H1 (cell line): ENCODE measurements around the gene DMPK. TPM values are rescaled to one million over a fixed set of nuclear protein-coding genes. Genes with fewer than 3 reads are reported as not detected.

ENCODE experiments used
- CTCF ChIA-PET: fragments of 300-600 bp; sonication (Branson Sonifier 250); formaldehyde crosslinking; loops from one replicate; lab custom pipeline; 2021; ENCODE audit not compliant: partially characterized antibody; lab: Charles Lee
- POLR2A ChIA-PET: fragments of 300-600 bp; sonication (Branson Sonifier 250); formaldehyde crosslinking; loops from one replicate; lab custom pipeline; 2021; ENCODE audit warnings: inconsistent platforms; ENCODE audit not compliant: partially characterized antibody; lab: Charles Lee
- DNase-seq, 2 experiments: peaks; one replicate each; pipeline versions ENCODE4 v3.0.0 to v3.0.0-alpha.2; 2010 to 2022; ENCODE audit warnings: low spot score in 2 of 2, low read depth in 1 of 2, mixed read lengths in 1 of 2
- FAIRE-seq: peaks from 2 replicates; lab custom pipeline; 2011; peaks lifted over from hg19 to GRCh38; lab: Jason Lieb, UNC
- H2AFZ ChIP-seq: 2 replicates; pipeline ENCODE4 v1.8.1; 2012; ENCODE audit warnings: low read length, inconsistent platforms
- H2AK5ac ChIP-seq: 2 replicates; pipeline ENCODE4 v1.6.1; 2013; ENCODE audit warnings: low read depth, low read length
- H2BK120ac ChIP-seq: replicated peaks from 2 replicates; pipeline ENCODE3; 2013; ENCODE audit warnings: low read depth, low read length, inconsistent platforms
- H2BK12ac ChIP-seq: 2 replicates; pipeline ENCODE4 v1.6.1; 2013; ENCODE audit warnings: low read depth, low read length
- H2BK15ac ChIP-seq: 2 replicates; pipeline ENCODE4 v1.6.1; 2013; ENCODE audit warnings: low read length
- H2BK20ac ChIP-seq: 2 replicates; pipeline ENCODE4 v1.6.1; 2013; ENCODE audit warnings: low read length
- H2BK5ac ChIP-seq: 2 replicates; pipeline ENCODE4 v1.6.1; 2013; ENCODE audit warnings: low read depth, low read length
- H3K14ac ChIP-seq: 2 replicates; pipeline ENCODE4 v1.6.1; 2013; ENCODE audit warnings: inconsistent platforms; ENCODE audit not compliant: insufficient read length
- H3K18ac ChIP-seq: 2 replicates; pipeline ENCODE4 v1.6.1; 2013; ENCODE audit warnings: low read length; ENCODE audit errors: extremely low read depth
- H3K23ac ChIP-seq: 2 replicates; pipeline ENCODE4 v1.6.1; 2013; ENCODE audit warnings: inconsistent platforms; ENCODE audit not compliant: insufficient read length
- H3K23me2 ChIP-seq: 2 replicates; pipeline ENCODE4 v1.6.1; 2013; ENCODE audit warnings: low read depth, low read length
- H3K27ac ChIP-seq: 2 replicates; pipeline ENCODE4 v1.6.1; 2011; ENCODE audit warnings: low read depth, low read length, inconsistent platforms
- H3K27me3 ChIP-seq, 4 experiments: replicated peaks in 1 of 4; 1 replicate in 1 of 4; 2 replicates in 3 of 4; pipeline versions ENCODE4 v1.6.1 to v1.8.1; 2011 to 2013; ENCODE audit warnings: low read length in 3 of 4, mild to moderate bottlenecking in 3 of 4, inconsistent platforms in 2 of 4, mixed read lengths in 2 of 4, moderate library complexity in 1 of 4; ENCODE audit not compliant: control insufficient read depth in 3 of 4, insufficient read depth in 3 of 4; ENCODE audit errors: extremely low read depth in 1 of 4
- H3K36me3 ChIP-seq, 4 experiments: 2 replicates each; pipeline versions ENCODE4 v1.6.1 to v1.8.1; 2011 to 2013; ENCODE audit warnings: mild to moderate bottlenecking in 4 of 4, low read length in 3 of 4, moderate library complexity in 2 of 4, control low read depth in 1 of 4, inconsistent platforms in 1 of 4; ENCODE audit not compliant: insufficient read depth in 4 of 4, control insufficient read depth in 2 of 4
- H3K4ac ChIP-seq: replicated peaks from 2 replicates; pipeline ENCODE3; 2013; ENCODE audit warnings: low read length, low read depth, mixed read lengths, inconsistent platforms; ENCODE audit not compliant: insufficient read length
- H3K4me1 ChIP-seq, 4 experiments: replicated peaks in 1 of 4; 1 replicate in 1 of 4; 2 replicates in 3 of 4; pipeline versions ENCODE4 v1.6.1 to v1.8.1; 2011 to 2013; ENCODE audit warnings: low read length in 3 of 4, inconsistent platforms in 2 of 4, mixed read lengths in 1 of 4; ENCODE audit not compliant: insufficient read depth in 4 of 4, control insufficient read depth in 3 of 4
- H3K4me2 ChIP-seq, 2 experiments: 2 replicates each; pipeline versions ENCODE4 v1.6.1 to v1.8.1; 2011 to 2013; ENCODE audit warnings: low read depth in 2 of 2, low read length in 2 of 2, control low read depth in 1 of 2, inconsistent platforms in 1 of 2, mild to moderate bottlenecking in 1 of 2; ENCODE audit not compliant: insufficient read depth in 1 of 2
- H3K4me3 ChIP-seq, 4 experiments: fragments of 200-600, 300-600 bp in 1 of 4; sonication (generic), shearing (Covaris generic), sonication (Bioruptor Twin) in 1 of 4; 2 replicates each; pipeline versions ENCODE4 v1.5.1 to v1.8.1; 2011 to 2016; ENCODE audit warnings: low read length in 4 of 4, low read depth in 3 of 4, control low read depth in 2 of 4, inconsistent platforms in 2 of 4, mild to moderate bottlenecking in 2 of 4, mixed read lengths in 1 of 4, moderate library complexity in 1 of 4; ENCODE audit not compliant: insufficient read depth in 2 of 4; ENCODE audit errors: extremely low read depth in 1 of 4
- H3K56ac ChIP-seq: replicated peaks from 2 replicates; pipeline ENCODE3; 2013; ENCODE audit warnings: low read depth, mild to moderate bottlenecking, mixed read lengths, low read length, inconsistent platforms; ENCODE audit not compliant: insufficient read length
- H3K79me1 ChIP-seq: 2 replicates; pipeline ENCODE4 v1.6.1; 2013; ENCODE audit warnings: low read depth, low read length, control low read depth
- H3K79me2 ChIP-seq, 2 experiments: 2 replicates each; pipeline versions ENCODE4 v1.6.1 to v1.8.1; 2012 to 2013; ENCODE audit warnings: low read length in 2 of 2, mild to moderate bottlenecking in 2 of 2, inconsistent platforms in 1 of 2; ENCODE audit not compliant: insufficient read depth in 2 of 2, control insufficient read depth in 1 of 2
- H3K9ac ChIP-seq, 4 experiments: replicated peaks in 1 of 4; 1 replicate in 1 of 4; 2 replicates in 3 of 4; pipeline versions ENCODE4 v1.6.1 to v1.8.1; 2011 to 2013; ENCODE audit warnings: low read depth in 3 of 4, low read length in 3 of 4, control low read depth in 2 of 4, mild to moderate bottlenecking in 2 of 4, moderate library complexity in 2 of 4, inconsistent platforms in 1 of 4; ENCODE audit errors: extremely low read depth in 1 of 4
- H3K9me3 ChIP-seq, 2 experiments: 2 replicates each; pipeline versions ENCODE4 v1.6.1 to v1.8.1; 2012 to 2013; ENCODE audit warnings: mild to moderate bottlenecking in 2 of 2, moderate library complexity in 2 of 2, control low read depth in 1 of 2, inconsistent platforms in 1 of 2, low read depth in 1 of 2, low read length in 1 of 2, mixed read lengths in 1 of 2; ENCODE audit not compliant: insufficient read depth in 2 of 2
- H4K20me1 ChIP-seq, 2 experiments: replicated peaks in 1 of 2; 2 replicates each; pipeline versions ENCODE3 to v1.8.1; 2011 to 2013; ENCODE audit warnings: inconsistent platforms in 2 of 2, low read length in 2 of 2, mild to moderate bottlenecking in 1 of 2; ENCODE audit not compliant: insufficient read depth in 2 of 2, control insufficient read depth in 1 of 2
- H4K5ac ChIP-seq: 2 replicates; pipeline ENCODE4 v1.6.1; 2013; ENCODE audit warnings: low read length, low read depth, mixed read lengths, inconsistent platforms; ENCODE audit not compliant: insufficient read length
- H4K8ac ChIP-seq: 2 replicates; pipeline ENCODE4 v1.8.0; 2013; ENCODE audit warnings: mild to moderate bottlenecking, moderate library complexity, low read length, inconsistent platforms; ENCODE audit not compliant: insufficient read depth; ENCODE audit errors: extremely low read depth
- H4K91ac ChIP-seq: replicated peaks from 2 replicates; pipeline ENCODE3; 2013; ENCODE audit warnings: low read length, mixed read lengths, inconsistent platforms; ENCODE audit not compliant: insufficient read length
- CBX8 ChIP-seq: fragments of 300-800, 300-1000 bp; sonication (generic); IDR thresholded peaks from 2 replicates; pipeline ENCODE4 v1.7.1; 2016; ENCODE audit warnings: low read depth, low read length, borderline replicate concordance
- KDM5A ChIP-seq: fragments of 200-600 bp; IDR thresholded peaks from 2 replicates; pipeline ENCODE4 v1.7.1; 2012; ENCODE audit warnings: mild to moderate bottlenecking, low read length, inconsistent platforms, mixed read lengths
- NANOG ChIP-seq: IDR thresholded peaks from 2 replicates; pipeline ENCODE4 v1.6.1; 2011; ENCODE audit warnings: low read length, low read depth, mild to moderate bottlenecking, inconsistent platforms; ENCODE audit not compliant: insufficient read depth, poor library complexity, severe bottlenecking
- RXRA ChIP-seq: IDR thresholded peaks from 2 replicates; pipeline ENCODE4 v1.6.1; 2011; ENCODE audit warnings: low read depth, mild to moderate bottlenecking, low read length, moderate library complexity; ENCODE audit not compliant: insufficient read depth
- SP2 ChIP-seq: IDR thresholded peaks from 2 replicates; pipeline ENCODE4 v1.6.1; 2012; ENCODE audit warnings: mild to moderate bottlenecking, low read length, inconsistent platforms
- SUZ12 ChIP-seq: fragments of 200-600 bp; sonication (generic); IDR thresholded peaks from 2 replicates; pipeline ENCODE4 v1.6.1; 2012; ENCODE audit warnings: mild to moderate bottlenecking, inconsistent platforms, low read length, moderate library complexity, mixed read lengths
- TCF12 ChIP-seq: IDR thresholded peaks from 2 replicates; pipeline ENCODE4 v1.6.1; 2011; ENCODE audit warnings: low read depth, mild to moderate bottlenecking, low read length
- TEAD4 ChIP-seq: IDR thresholded peaks from 2 replicates; pipeline ENCODE4 v1.6.1; 2012; ENCODE audit warnings: low read depth, low read length, inconsistent platforms, mixed read lengths
- ZNF274 ChIP-seq: IDR thresholded peaks from 2 replicates; pipeline ENCODE4 v1.7.0; 2012; ENCODE audit warnings: low read length, borderline replicate concordance; ENCODE audit errors: extremely low read depth
- WGBS, 2 experiments: shearing (Covaris generic) in 1 of 2; methylation state at CpG; one replicate each; pipeline versions ENCODE4 v1.1.6 to v1.1.7; 2013 to 2015; ENCODE audit warnings: low lambda C conversion rate in 2 of 2, mixed read lengths in 2 of 2, inconsistent platforms in 1 of 2, low coverage in 1 of 2, missing lambda C conversion rate in 1 of 2; ENCODE audit not compliant: insufficient replicate concordance in 2 of 2, insufficient coverage in 1 of 2, insufficient read length in 1 of 2; ENCODE audit errors: extremely low coverage in 1 of 2, missing lambda C conversion rate in 1 of 2; 5-methylcytosine and 5-hydroxymethylcytosine counted together
- polyA plus RNA-seq, 7 experiments: library from polyadenylated mRNA; depleted of rRNA in 3 of 7; stranded (reverse) in 5 of 7; unstranded in 2 of 7; fragments of >200 nt in 5 of 7; fragments of 200-250 nt in 2 of 7; gene quantifications; 1 replicate in 5 of 7; 2 replicates in 1 of 7; 4 replicates in 1 of 7; pipeline versions ENCODE4 v1.2.1 to v1.2.3, GENCODE V29; 2011 to 2013; ENCODE audit warnings: missing spikeins in 2 of 7, mixed read lengths in 2 of 7
- total RNA-seq: library from RNA; stranded (reverse); fragmentation: NEBNext Ultra II Directional; extraction: Animal tissue kit (Norgen Biotek cat#: 25700); gene quantifications from 2 replicates; pipeline ENCODE4 v1.2.1, GENCODE V29; 2021
- TF ChIP-seq, protein P1 (sequence below): IDR thresholded peaks from 2 replicates; pipeline ENCODE4 v1.6.1; 2012; ENCODE audit warnings: inconsistent platforms

Gene DMPK
- total and polyA plus RNA-seq, 2 of the 8 experiments (the other 6 are each of a cell fraction or from before 2014, with no cell fraction given), result 13.7 to 27.4 TPM

DNA sequence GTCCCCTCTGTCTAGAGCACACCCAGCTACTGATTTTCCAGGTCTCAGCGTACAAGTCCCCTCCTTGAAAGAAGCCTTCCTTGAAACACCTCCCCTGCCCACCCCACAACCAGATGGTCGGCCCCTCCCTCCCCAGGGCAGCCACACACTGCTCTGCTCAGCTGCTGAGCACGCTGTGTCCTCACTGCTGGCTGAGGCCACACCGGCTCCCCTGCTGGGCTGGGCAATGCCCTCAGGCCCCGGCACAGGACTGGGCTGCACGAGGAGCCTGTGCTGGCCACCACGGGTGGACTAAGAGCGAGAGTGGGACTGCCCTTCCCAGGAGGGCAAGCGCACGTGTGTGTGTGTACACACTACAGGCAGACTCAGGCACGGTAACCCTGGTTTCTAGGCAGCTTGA is 44.6 kb upstream of the DMPK start:
- Histone ChIP-seq H3K9ac (no peak overlapping the region), H2BK120ac (no peak overlapping the region), H3K9me3 (no peaks in the 10 kb centered on the region), H3K4ac (no peak overlapping the region), H2AFZ (no peak overlapping the region), H3K36me3 (peaks cover 49 to 73% (median 69%) of the 10 kb centered on the region in 4 experiments), H4K91ac (no peak overlapping the region), H2AK5ac (no peak overlapping the region), H4K8ac (no peak overlapping the region), H3K27me3 (no peaks in the 10 kb centered on the region), H2BK15ac (no peak overlapping the region), H3K4me2 (no peak overlapping the region), H3K4me3 (no peak overlapping the region), H2BK12ac (no peak overlapping the region), H2BK5ac (no peak overlapping the region; the same call in 1 of the 2 replicates), H2BK20ac (no peak overlapping the region), H3K23ac (no peak overlapping the region), H3K27ac (no peak overlapping the region), H3K56ac (no peak overlapping the region), H3K79me1 (no peaks in the 10 kb centered on the region), H4K5ac (no peak overlapping the region), H3K4me1 (no peaks in the 10 kb centered on the region), H3K14ac (no peak overlapping the region), H3K23me2 (0 out of 2 replicates have a peak, but pooled peaks cover 1% of the 10 kb centered on the region), H4K20me1 (peaks cover 5 to 19% of the 10 kb centered on the region in 2 experiments), H3K79me2 (no peaks in the 10 kb centered on the region), H3K18ac (no peak overlapping the region)
- no peak for FAIRE-seq
- WGBS, 2 experiments, result 87% methylated on average over 9 of the region's 11 CpGs; no CpG with 5 or more reads in 1 of the 2 experiments
- ChIA-PET CTCF (interaction anchor here (0.6 to 5.3 kb wide), 6 partner anchors 9 to 1594 kb away, joined by 3 to 42 read pairs (median 3); no protein-coding TSS in a partner anchor), POLR2A (interaction anchor here (1.0 to 2.6 kb wide), 12 partner anchors 9 to 58 kb away, joined by 3 to 8 read pairs (median 4); partner anchors contain the start of gene SIX5)
- TF ChIP-seq, protein P1, sequence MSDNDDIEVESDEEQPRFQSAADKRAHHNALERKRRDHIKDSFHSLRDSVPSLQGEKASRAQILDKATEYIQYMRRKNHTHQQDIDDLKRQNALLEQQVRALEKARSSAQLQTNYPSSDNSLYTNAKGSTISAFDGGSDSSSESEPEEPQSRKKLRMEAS, result no peak
- TF ChIP-seq ZNF274 (no peak), TCF12 (no peak), TEAD4 (no peak), CBX8 (no peak), KDM5A (no peak), NANOG (no peak), RXRA (no peak), SUZ12 (no peak), SP2 (no peak)
- no peak for DNase-seq
